K562 (cell line): Measurements from ENCODE around the gene RUNDC3A.
"Not testable (repeated sequence)": the region's sequence is repeated elsewhere in the genome, so short reads cannot be mapped to it uniquely, and the experiment has no call there.

Source experiments
- ARHGAP35 ChIP-seq: fragments of 450-650 bp; IDR thresholded peaks from 2 replicates; pipeline ENCODE4 v1.6.1; 2018; ENCODE audit not compliant: partially characterized antibody
- ATF3 ChIP-seq, 2 experiments: fragments of 450-650 bp in 1 of 2; sonication (generic) in 1 of 2; formaldehyde crosslinking in 1 of 2; IDR thresholded peaks in 1 of 2; conservative IDR thresholded peaks in 1 of 2; 2 replicates each; pipeline versions ENCODE4 v1.6.1 to v1.8.1; 2016 to 2023; ENCODE audit warnings: mild to moderate bottlenecking in 2 of 2, moderate library complexity in 2 of 2, inconsistent platforms in 1 of 2, missing genetic modification reagents in 1 of 2
- BACH1 ChIP-seq: fragments of 200-800 bp; sonication (Bioruptor generic); IDR thresholded peaks from 2 replicates; pipeline ENCODE4 v1.6.1; 2016; ENCODE audit warnings: missing genetic modification characterization, missing compliant biosample characterization
- PCBP2 ChIP-seq: fragments of 200-400 bp; formaldehyde crosslinking; IDR thresholded peaks from 2 replicates; pipeline ENCODE4 v1.6.1; 2018; ENCODE audit warnings: low read length, low read depth, mild to moderate bottlenecking, moderate library complexity; ENCODE audit not compliant: poor library complexity, severe bottlenecking
- PHF8 ChIP-seq: fragments of 200-600 bp; sonication (generic); IDR thresholded peaks from 2 replicates; pipeline ENCODE4 v1.6.1; 2012; ENCODE audit warnings: mixed run types, mild to moderate bottlenecking, inconsistent platforms, low read length, moderate library complexity, borderline replicate concordance
- POLR2AphosphoS5 ChIP-seq: IDR thresholded peaks from 2 replicates; pipeline ENCODE4 v1.6.1; 2011; ENCODE audit warnings: mild to moderate bottlenecking, low read depth, low read length, moderate library complexity; ENCODE audit not compliant: control insufficient read depth, insufficient read depth
- SETDB1 ChIP-seq: IDR thresholded peaks from one replicate; pipeline ENCODE4 v1.6.1; 2012; ENCODE audit warnings: low read length, control low read depth, inconsistent platforms
- TF ChIP-seq, protein P1 (sequence below), 2 experiments: fragments of 450-650 bp in 1 of 2; sonication (generic) in 1 of 2; formaldehyde crosslinking; conservative IDR thresholded peaks; 2 replicates each; pipeline versions ENCODE4 v1.4.0 to v1.8.1; 2020 to 2022; ENCODE audit warnings: mild to moderate bottlenecking in 1 of 2, missing genetic modification reagents in 1 of 2

GRCh38 chr17:44329516-44329915 lies 21.1 kb downstream of the RUNDC3A start:
- not testable (repeated sequence) for TF ChIP-seq PCBP2; ARHGAP35; PHF8; POLR2AphosphoS5; SETDB1; BACH1 (tag); ATF3 (IDR thresholded peaks at IDR 0.05); ATF3 (CRISPR knock-in tag; conservative IDR thresholded peaks at IDR 0.05)
- TF ChIP-seq, protein P1, sequence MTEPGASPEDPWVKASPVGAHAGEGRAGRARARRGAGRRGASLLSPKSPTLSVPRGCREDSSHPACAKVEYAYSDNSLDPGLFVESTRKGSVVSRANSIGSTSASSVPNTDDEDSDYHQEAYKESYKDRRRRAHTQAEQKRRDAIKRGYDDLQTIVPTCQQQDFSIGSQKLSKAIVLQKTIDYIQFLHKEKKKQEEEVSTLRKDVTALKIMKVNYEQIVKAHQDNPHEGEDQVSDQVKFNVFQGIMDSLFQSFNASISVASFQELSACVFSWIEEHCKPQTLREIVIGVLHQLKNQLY (CRISPR knock-in tag; conservative IDR thresholded peaks at IDR 0.05), result not testable (repeated sequence)
